Activated B cell treated with CpG ODN at 0.5 μM for 24 hours (primary cell): ENCODE results near the gene KIF5B. TPM values are rescaled to one million over a fixed set of nuclear protein-coding genes. Genes with fewer than 3 reads are reported as not detected.

Source experiments
- ATAC-seq: fragments of 200-7000 bp; cut with Tn5 transposase; one replicate; pipeline ENCODE4 v1.10.0; 2021; ENCODE audit warnings: low read depth, mild to moderate bottlenecking, moderate library complexity
- CTCF ChIA-PET: fragments of 350-600 bp; sonication (Branson Sonifier 250); formaldehyde crosslinking; loops from one replicate; lab custom pipeline; 2021; ENCODE audit warnings: antibody characterized with exemption; lab: Charles Lee
- POLR2A ChIA-PET: fragments of 350-600 bp; sonication (Branson Sonifier 250); formaldehyde crosslinking; loops from one replicate; lab custom pipeline; 2021; ENCODE audit warnings: antibody characterized with exemption; lab: Charles Lee
- DNase-seq: peaks from one replicate; pipeline ENCODE4 v3.0.0; 2022
- H3K27ac Mint-ChIP-seq: one replicate; pipeline ENCODE4 v1.8.0; 2020; ENCODE audit warnings: mixed read lengths
- H3K27me3 Mint-ChIP-seq: one replicate; pipeline ENCODE4 v1.8.0; 2021; ENCODE audit warnings: mixed read lengths
- H3K36me3 Mint-ChIP-seq: one replicate; pipeline ENCODE4 v1.8.0; 2021; ENCODE audit warnings: low read depth, mixed read lengths
- H3K4me1 Mint-ChIP-seq: one replicate; pipeline ENCODE4 v1.8.0; 2021; ENCODE audit warnings: mixed read lengths
- H3K4me3 Mint-ChIP-seq: one replicate; pipeline ENCODE4 v1.8.0; 2020; ENCODE audit warnings: mild to moderate bottlenecking, mixed read lengths
- H3K9me3 Mint-ChIP-seq: one replicate; pipeline ENCODE4 v1.8.0; 2020; ENCODE audit warnings: mixed read lengths
- intact Hi-C: fragments of 100-400 bp; cut with micrococcal nuclease; formaldehyde crosslinking; loops from one replicate; pipeline ENCODE4 v1.15.1; 2024
- total RNA-seq: library from RNA; stranded (reverse); gene quantifications from 2 replicates; pipeline ENCODE4 v1.2.3, GENCODE V29; 2022
- TF ChIP-seq, protein P1 (sequence below): fragments of 200-600 bp; IDR thresholded peaks from one replicate; pipeline ENCODE4 v1.8.0; 2022; ENCODE audit warnings: antibody characterized with exemption, mild to moderate bottlenecking

KIF5B gene
- total RNA-seq, 1 donor from 2014 or later: 45.0 TPM

DNA sequence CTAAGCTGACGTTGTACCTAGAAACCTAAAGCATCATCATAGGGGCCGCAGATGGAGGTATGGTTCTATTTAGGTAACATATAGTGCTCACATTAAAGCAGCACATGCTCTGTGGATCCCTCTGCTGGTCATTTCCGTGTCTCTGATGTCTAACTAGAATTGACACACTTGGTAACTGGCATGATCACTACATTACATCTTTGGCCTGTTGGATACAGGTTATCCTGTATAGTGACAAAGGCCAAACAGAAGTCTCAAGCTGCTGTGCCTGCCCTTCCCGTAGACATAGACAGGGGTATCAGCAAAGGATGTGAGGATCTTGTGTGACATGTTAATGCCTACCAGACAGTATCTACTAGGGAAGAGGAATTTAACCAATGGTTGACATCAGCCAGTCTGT is 51.2 kb downstream of the KIF5B start:
- peak; percentile 54 for ATAC-seq
- peaks cover 26% of the 10 kb centered on the region for H3K36me3 Mint-ChIP-seq
- H3K27me3 Mint-ChIP-seq: no peaks in the 10 kb centered on the region
- TF ChIP-seq, protein P1, sequence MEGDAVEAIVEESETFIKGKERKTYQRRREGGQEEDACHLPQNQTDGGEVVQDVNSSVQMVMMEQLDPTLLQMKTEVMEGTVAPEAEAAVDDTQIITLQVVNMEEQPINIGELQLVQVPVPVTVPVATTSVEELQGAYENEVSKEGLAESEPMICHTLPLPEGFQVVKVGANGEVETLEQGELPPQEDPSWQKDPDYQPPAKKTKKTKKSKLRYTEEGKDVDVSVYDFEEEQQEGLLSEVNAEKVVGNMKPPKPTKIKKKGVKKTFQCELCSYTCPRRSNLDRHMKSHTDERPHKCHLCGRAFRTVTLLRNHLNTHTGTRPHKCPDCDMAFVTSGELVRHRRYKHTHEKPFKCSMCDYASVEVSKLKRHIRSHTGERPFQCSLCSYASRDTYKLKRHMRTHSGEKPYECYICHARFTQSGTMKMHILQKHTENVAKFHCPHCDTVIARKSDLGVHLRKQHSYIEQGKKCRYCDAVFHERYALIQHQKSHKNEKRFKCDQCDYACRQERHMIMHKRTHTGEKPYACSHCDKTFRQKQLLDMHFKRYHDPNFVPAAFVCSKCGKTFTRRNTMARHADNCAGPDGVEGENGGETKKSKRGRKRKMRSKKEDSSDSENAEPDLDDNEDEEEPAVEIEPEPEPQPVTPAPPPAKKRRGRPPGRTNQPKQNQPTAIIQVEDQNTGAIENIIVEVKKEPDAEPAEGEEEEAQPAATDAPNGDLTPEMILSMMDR: no peak
- intact Hi-C loops: loop anchor here (1.0 kb wide), 3 partner anchors 77 to 168 kb away; partner anchors contain the start of gene ARHGAP12
- H3K27ac Mint-ChIP-seq: no peak overlapping the region
- ChIA-PET POLR2A (interaction anchor here (0.6 kb wide), 1 partner anchor 83 kb away, joined by 3 read pairs; no protein-coding TSS in a partner anchor), CTCF (interaction anchor here (0.9 to 5.2 kb wide), 5 partner anchors 12 to 167 kb away, joined by 3 to 45 read pairs (median 5); no protein-coding TSS in a partner anchor)
- no peak for DNase-seq
- H3K9me3 Mint-ChIP-seq: no peaks in the 10 kb centered on the region
- H3K4me3 Mint-ChIP-seq: no peak overlapping the region
- peaks cover 2% of the 10 kb centered on the region for H3K4me1 Mint-ChIP-seq

DNA sequence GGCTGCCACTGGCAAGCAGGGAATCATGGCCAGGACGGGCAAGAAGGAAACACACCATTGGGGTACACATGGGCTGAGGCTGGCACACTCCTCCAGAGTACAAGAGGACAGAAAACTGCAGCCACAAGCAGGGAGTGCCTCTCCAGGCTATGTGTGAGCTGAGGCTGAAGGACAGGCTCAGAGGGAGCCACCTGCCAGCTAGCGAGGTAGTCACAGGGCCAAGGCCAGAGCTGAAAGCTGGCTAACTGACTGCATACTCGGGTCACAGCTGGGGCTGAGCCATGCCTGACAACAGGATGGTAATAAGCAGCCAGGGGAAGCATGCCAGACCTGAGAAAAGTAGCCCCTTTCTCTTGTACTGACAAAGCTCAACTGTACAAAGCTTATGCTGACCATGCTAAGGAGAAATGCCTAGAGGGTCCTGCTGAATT is 52.0 kb downstream of the KIF5B start:
- intact Hi-C loops: no loop called here
- H3K4me3 Mint-ChIP-seq: no peak overlapping the region
- H3K27me3 Mint-ChIP-seq: no peaks in the 10 kb centered on the region
- H3K36me3 Mint-ChIP-seq: peaks cover 18% of the 10 kb centered on the region
- POLR2A ChIA-PET: interaction anchor here (0.9 to 1.0 kb wide), 2 partner anchors 75 to 142 kb away, joined by 3 to 6 read pairs; partner anchors contain the start of gene ARHGAP12
- DNase-seq (no peak), ATAC-seq (no peak)
- peaks cover 2% of the 10 kb centered on the region for H3K4me1 Mint-ChIP-seq
- CTCF ChIA-PET: interaction anchor here (0.6 to 5.2 kb wide), 6 partner anchors 11 to 166 kb away, joined by 3 to 45 read pairs (median 4); no protein-coding TSS in a partner anchor
- no peak overlapping the region for H3K27ac Mint-ChIP-seq
- no peaks in the 10 kb centered on the region for H3K9me3 Mint-ChIP-seq
- TF ChIP-seq, protein P1: no peak

DNA sequence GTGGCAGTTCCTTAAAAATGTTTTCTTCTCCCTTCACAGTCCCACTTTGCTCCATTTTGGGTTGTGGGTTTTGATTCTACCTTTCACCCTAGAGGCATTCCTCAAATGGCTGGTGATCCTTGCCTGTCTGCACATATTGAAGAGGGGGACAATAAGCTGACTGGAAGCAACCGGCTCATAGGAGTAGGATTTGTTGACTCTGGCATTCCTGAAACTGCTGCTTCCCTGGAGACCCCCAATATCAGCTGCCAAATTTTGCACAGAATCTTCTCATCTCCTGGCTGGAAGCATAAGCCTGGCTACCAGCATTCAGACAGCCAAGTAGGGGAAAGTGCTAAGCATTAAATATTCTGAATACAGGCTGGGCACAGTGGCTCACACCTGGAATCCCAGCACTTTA is 53.7 kb downstream of the KIF5B start:
- Mint-ChIP-seq H3K27me3 (no peaks in the 10 kb centered on the region), H3K27ac (no peak overlapping the region), H3K36me3 (peaks cover 7% of the 10 kb centered on the region), H3K9me3 (no peaks in the 10 kb centered on the region), H3K4me3 (no peak overlapping the region), H3K4me1 (peaks cover 2% of the 10 kb centered on the region)
- DNase-seq: no peak
- intact Hi-C loops: no loop called here
- no peak for ATAC-seq
- TF ChIP-seq, protein P1: no peak
- CTCF ChIA-PET: interaction anchor here (5.2 kb wide), 1 partner anchor 141 kb away, joined by 45 read pairs; no protein-coding TSS in a partner anchor
- POLR2A ChIA-PET: no interaction called here

DNA sequence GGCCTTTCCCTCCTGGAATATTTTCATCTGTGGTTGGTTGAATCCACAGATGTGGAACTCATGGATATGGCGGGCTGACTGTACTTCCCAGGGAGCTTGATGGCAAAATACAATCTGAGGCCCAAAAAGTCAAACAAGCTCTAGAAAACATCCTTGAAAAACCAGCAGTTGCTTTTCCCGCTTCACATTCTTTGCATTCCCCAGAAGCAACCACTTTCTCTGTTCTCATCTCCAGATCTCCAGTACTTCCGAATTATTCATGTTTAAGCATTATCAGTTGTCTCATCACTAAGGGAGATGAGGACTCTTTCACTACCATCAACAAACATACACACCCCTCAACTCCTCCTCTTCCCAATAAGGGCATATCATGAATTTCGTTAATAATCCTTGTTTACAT is 55.3 kb downstream of the KIF5B start:
- Mint-ChIP-seq H3K36me3 (peaks cover 2% of the 10 kb centered on the region), H3K27me3 (no peaks in the 10 kb centered on the region), H3K27ac (no peak overlapping the region), H3K4me1 (peaks cover 2% of the 10 kb centered on the region), H3K4me3 (no peak overlapping the region), H3K9me3 (no peaks in the 10 kb centered on the region)
- POLR2A ChIA-PET: no interaction called here
- CTCF ChIA-PET: interaction anchor here (1.7 kb wide), 1 partner anchor 139 kb away, joined by 6 read pairs; no protein-coding TSS in a partner anchor
- intact Hi-C loops: no loop called here
- ATAC-seq (no peak), DNase-seq (no peak)
- TF ChIP-seq, protein P1: no peak

DNA sequence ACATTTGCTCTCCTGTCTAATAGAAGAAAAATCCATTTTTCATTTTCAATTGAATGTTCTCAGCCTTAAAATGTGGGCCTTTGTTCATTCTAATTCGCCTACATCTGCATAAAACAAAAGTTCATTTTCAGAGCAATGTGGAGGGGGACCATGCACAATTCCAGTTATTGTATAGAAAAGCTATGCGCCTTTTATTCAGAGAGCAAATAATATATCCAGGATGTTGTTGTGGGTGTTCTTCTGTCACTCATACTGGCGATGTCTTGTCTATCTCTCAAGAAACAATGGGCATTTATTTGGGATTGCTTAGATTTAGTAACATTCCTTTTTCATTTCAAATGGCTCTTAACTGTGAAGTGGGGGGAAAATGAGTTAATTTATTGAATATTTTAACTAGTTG is 56.4 kb downstream of the KIF5B start:
- TF ChIP-seq, protein P1: no peak
- ATAC-seq: no peak

More for the DNA sequence above, 56.4 kb downstream of the KIF5B start:
- intact Hi-C loops: no loop called here
- Mint-ChIP-seq H3K9me3 (no peaks in the 10 kb centered on the region), H3K4me3 (no peak overlapping the region), H3K27ac (no peak overlapping the region), H3K27me3 (no peaks in the 10 kb centered on the region), H3K4me1 (peaks cover 2% of the 10 kb centered on the region), H3K36me3 (no peaks in the 10 kb centered on the region)
- POLR2A ChIA-PET: no interaction called here
- CTCF ChIA-PET: interaction anchor here (1.7 kb wide), 1 partner anchor 138 kb away, joined by 6 read pairs; no protein-coding TSS in a partner anchor
- no peak for DNase-seq
